Karpas-422 (cell line): ENCODE measurements around the gene SLX1B. TPM values are rescaled to one million over a fixed set of nuclear protein-coding genes. Genes with fewer than 3 reads are reported as not detected.

Source experiments
- small RNA-seq: library from RNA; depleted of rRNA; stranded (forward); fragments of <200 nt; gene quantifications from one replicate; pipeline ENCODE3, GENCODE V24; 2014
- total RNA-seq: library from RNA; depleted of rRNA; stranded (reverse); fragments of >200 nt; shearing (Covaris generic); gene quantifications from 2 replicates; pipeline ENCODE4 v1.2.3, GENCODE V29; 2014; ENCODE audit warnings: low replicate concordance; rRNA removed

The SLX1B gene
- total RNA-seq, 1 experiment from 2014 or later = 54.8 TPM

Small RNAs within 50 kb of the gene (small RNA-seq; reads per million reads assigned to genes)
- gene AC133555.2 = not detected

Other genes with a start within 250 kb of the SLX1B start
- 0.47 and 0.52 TPM in 2 replicates for gene NPIPB11, start 47.8 kb upstream of the SLX1B start, total RNA-seq
- gene BOLA2, start 182 bp upstream of the SLX1B start, total RNA-seq = 62.7 and 102 TPM in 2 replicates
- 2.1 and 9.0 TPM in 2 replicates for gene SULT1A4, start 5.4 kb downstream of the SLX1B start, total RNA-seq
- gene NPIPB12, start 51.9 kb downstream of the SLX1B start, total RNA-seq = 28.0 and 53.2 TPM in 2 replicates
- 0.63 and 1.0 TPM in 2 replicates for gene SPN, start 208.7 kb downstream of the SLX1B start, total RNA-seq
- gene QPRT, start 224.6 kb downstream of the SLX1B start, total RNA-seq = 39.6 and 45.8 TPM in 2 replicates